ENCODE data around the gene CALD1. TPM values are rescaled to one million over a fixed set of nuclear protein-coding genes. Genes with fewer than 3 reads are reported as not detected.

CALD1 gene
- total RNA-seq, 1 experiment from 2014 or later, result 107 TPM

- Mint-ChIP-seq H3K4me3 (no peak overlapping the region), H3K27ac (peak overlapping the region in 1 of 3 experiments; percentile 22; a peak in 2 of 7 replicates), H3K27me3 (ENCODE audit: low read depth) (no peaks in the 10 kb centered on the region), H3K36me3 (ENCODE audit: insufficient read depth in 1 of 3, low read depth in 3 of 3) (peaks cover 0 to 14% (median 2%) of the 10 kb centered on the region in 3 experiments; a peak in 4 of 7 replicates), H3K9me3 (no peaks in the 10 kb centered on the region), H3K4me1 (peaks cover 13 to 17% of the 10 kb centered on the region in 2 experiments)
- Histone ChIP-seq H3K79me2 (ENCODE audit: insufficient read depth, low read length) (no peaks in the 10 kb centered on the region), H2AFZ (ENCODE audit: low read length) (no peak overlapping the region), H4K20me1 (ENCODE audit: control insufficient read depth, insufficient read depth, insufficient read length) (no peaks in the 10 kb centered on the region), H2BK120ac (ENCODE audit: low read depth, low read length, poor library complexity, severe bottlenecking) (no peak overlapping the region), H3K79me1 (ENCODE audit: insufficient read depth, low read depth, low read length, poor library complexity, severe bottlenecking) (no peaks in the 10 kb centered on the region), H3K9me3 (ENCODE audit: control insufficient read depth, low read depth, low read length) (no peaks in the 10 kb centered on the region), H3K4ac (ENCODE audit: low read depth, low read length) (no peak overlapping the region), H3K27me3 (ENCODE audit: insufficient read depth, low read length) (no peaks in the 10 kb centered on the region), H3K23ac (ENCODE audit: insufficient read length, low read depth, low read length) (no peak overlapping the region), H3K27ac (ENCODE audit: insufficient read length, low read depth, low read length) (no peak overlapping the region), H3T11ph (ENCODE audit: low read length) (no peak overlapping the region), H3K14ac (ENCODE audit: insufficient read depth, low read length) (no peak overlapping the region), H2BK12ac (ENCODE audit: insufficient read length, low read depth, low read length) (no peak overlapping the region), H2BK5ac (ENCODE audit: insufficient read length, low read length) (no peak overlapping the region), H3K4me2 (ENCODE audit: insufficient read depth, insufficient read length, low read length) (no peak overlapping the region), H4K91ac (ENCODE audit: insufficient read length, low read depth, low read length) (no peak overlapping the region), H3K23me2 (ENCODE audit: insufficient read length, low read depth, low read length, poor library complexity, severe bottlenecking) (no peaks in the 10 kb centered on the region), H4K5ac (ENCODE audit: insufficient read length, low read depth, low read length) (no peak overlapping the region), H3K4me1 (ENCODE audit: insufficient read depth, low read length) (peaks cover 2% of the 10 kb centered on the region; the same call in 1 of the 2 replicates), H4K8ac (replicated peaks; ENCODE audit: insufficient read length, low read depth, low read length) (no peak overlapping the region), H3K9ac (ENCODE audit: extremely low read depth, insufficient read length, low read length) (no peak overlapping the region), H3K18ac (ENCODE audit: insufficient read length, low read depth, low read length) (no peak overlapping the region), H3K56ac (ENCODE audit: insufficient read length, low read depth, low read length) (no peak overlapping the region), H2BK15ac (ENCODE audit: low read depth, low read length) (no peak overlapping the region), H2BK20ac (ENCODE audit: low read depth, low read length, poor library complexity, severe bottlenecking) (no peak overlapping the region), H2AK5ac (ENCODE audit: insufficient read length, low read length) (no peak overlapping the region)
- TF ChIP-seq CTCF (conservative IDR thresholded peaks at IDR 0.05), result no peak
- WGBS (ENCODE audit: extremely low coverage, insufficient read length, low lambda C conversion rate), result no CpG with 5 or more reads among the region's 1 CpG
- DNase-seq, result no peak
Observed at GRCh38 chr7:134870781-134871180, 91.3 kb downstream of the CALD1 start.

All from H9 (cell line).